GM12878 (cell line): ENCODE data around the gene PLA2G4C. TPM values are rescaled to one million over a fixed set of nuclear protein-coding genes. Genes with fewer than 3 reads are reported as not detected.

Experiments
- BCL11A ChIP-seq: IDR thresholded peaks from 2 replicates; pipeline ENCODE4 v1.6.1; 2011; ENCODE audit warnings: low read depth, low read length
- BCLAF1 ChIP-seq: fragments of 450-650 bp; IDR thresholded peaks from 2 replicates; pipeline ENCODE4 v1.6.1; 2017; ENCODE audit warnings: antibody characterized with exemption, mild to moderate bottlenecking, moderate library complexity
- CEBPZ ChIP-seq: fragments of 150-350 bp; IDR thresholded peaks from 2 replicates; pipeline ENCODE4 v1.6.1; 2016; ENCODE audit warnings: low read depth, low read length
- ETV6 ChIP-seq, 2 experiments: fragments of 450-650 bp in 1 of 2; IDR thresholded peaks in 1 of 2; conservative IDR thresholded peaks in 1 of 2; 2 replicates each; pipeline ENCODE4 v1.6.1; 2014; ENCODE audit warnings: antibody characterized with exemption in 1 of 2, borderline replicate concordance in 1 of 2, low read depth in 1 of 2, mild to moderate bottlenecking in 1 of 2, moderate library complexity in 1 of 2
- HDAC6 ChIP-seq: fragments of 200-600 bp; sonication (generic); IDR thresholded peaks from one replicate; pipeline ENCODE4 v1.8.0; 2017; ENCODE audit warnings: antibody characterized with exemption; ENCODE audit not compliant: unreplicated experiment
- MEF2A ChIP-seq: IDR thresholded peaks from 2 replicates; pipeline ENCODE4 v1.6.1; 2011; ENCODE audit warnings: low read depth, mild to moderate bottlenecking, low read length, moderate library complexity; ENCODE audit not compliant: insufficient read depth
- NRF1 ChIP-seq: conservative IDR thresholded peaks from 2 replicates; pipeline ENCODE4 v1.6.1; 2011; ENCODE audit warnings: mild to moderate bottlenecking, low read depth, low read length, improper control_type of control experiment
- TARDBP ChIP-seq: IDR thresholded peaks from 2 replicates; pipeline ENCODE4 v1.6.1; 2016; ENCODE audit warnings: borderline replicate concordance
- polyA plus RNA-seq, 11 experiments: library from polyadenylated mRNA; depleted of rRNA in 4 of 11; unstranded in 6 of 11; stranded (reverse) in 5 of 11; fragments of >200 nt; fragmentation: Nextera tagmentation in 4 of 11; fragmentation: Illumina TruSeq in 1 of 11; extraction: Ambion mirVana in 4 of 11; extraction: Trizol in 1 of 11; gene quantifications; 1 replicate in 1 of 11; 2 replicates in 10 of 11; pipeline versions ENCODE4 v1.2.1 to v1.2.3, GENCODE V29; 2011 to 2016; ENCODE audit warnings: inconsistent platforms in 2 of 11, missing spikeins in 2 of 11, low read depth in 1 of 11
- total RNA-seq, 4 experiments: library from RNA; depleted of rRNA in 3 of 4; stranded (reverse); fragments of >200 nt in 3 of 4; fragmentation: Illumina TruSeq in 1 of 4; extraction: Trizol in 1 of 4; gene quantifications; 2 replicates each; pipeline versions ENCODE4 v1.2.1 to v1.2.3, GENCODE V29; 2013 to 2021

PLA2G4C gene
- total and polyA plus RNA-seq, 10 of the 15 experiments (the other 5 are each of a cell fraction or from before 2014, with no cell fraction given), result 0.53 to 3.6 (median 1.1) TPM

GRCh38 chr19:48148576-48148975, 38.0 kb upstream of the PLA2G4C start (continued):
- TF ChIP-seq BCLAF1, result no peak
- no peak for TF ChIP-seq NRF1
- TF ChIP-seq MEF2A, result no peak
- no peak for TF ChIP-seq BCL11A
- TF ChIP-seq HDAC6, result no peak
- TF ChIP-seq ETV6 (conservative IDR thresholded peaks at IDR 0.05 in 1 of 2, IDR thresholded peaks at IDR 0.05 in 1 of 2; ENCODE audit: borderline replicate concordance in 1 of 2, low read depth in 1 of 2), result no peak
- TF ChIP-seq CEBPZ, result no peak
- TF ChIP-seq TARDBP, result no peak
